ENCODE results near the gene PSMG3. TPM values are rescaled to one million over a fixed set of nuclear protein-coding genes. Genes with fewer than 3 reads are reported as not detected.

Gene PSMG3
- total RNA-seq, 1 donor from 2014 or later: 79.8 TPM

DNA sequence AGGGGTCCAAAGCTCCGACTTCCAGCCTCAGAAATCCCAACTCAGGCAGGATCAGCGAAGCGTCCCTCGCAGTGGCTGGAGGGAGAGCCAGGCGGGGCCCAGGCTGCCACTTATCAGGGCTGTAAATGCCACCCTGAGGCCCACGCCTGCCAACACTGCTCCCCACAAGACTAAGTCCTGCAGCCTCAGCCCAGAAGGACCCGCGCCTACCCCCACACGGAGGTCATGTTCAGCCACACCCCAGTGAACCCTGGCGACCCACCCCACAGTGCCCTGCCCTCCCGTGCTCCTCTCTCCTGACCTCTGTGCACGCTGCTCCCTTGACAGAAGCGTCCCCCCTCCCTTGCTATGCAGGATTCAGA lies 3.2 kb downstream of the PSMG3 start:
- Histone ChIP-seq H3K36me3 (ENCODE audit: control insufficient read depth, insufficient read depth, low read length) (peaks cover 2% of the 10 kb centered on the region), H3K27me3 (ENCODE audit: control insufficient read depth, insufficient read depth, low read length) (no peaks in the 10 kb centered on the region), H3K4me3 (ENCODE audit: low read depth, low read length) (no peak overlapping the region)
- no peak for DNase-seq (ENCODE audit: low read depth)
- TF ChIP-seq, protein P1, sequence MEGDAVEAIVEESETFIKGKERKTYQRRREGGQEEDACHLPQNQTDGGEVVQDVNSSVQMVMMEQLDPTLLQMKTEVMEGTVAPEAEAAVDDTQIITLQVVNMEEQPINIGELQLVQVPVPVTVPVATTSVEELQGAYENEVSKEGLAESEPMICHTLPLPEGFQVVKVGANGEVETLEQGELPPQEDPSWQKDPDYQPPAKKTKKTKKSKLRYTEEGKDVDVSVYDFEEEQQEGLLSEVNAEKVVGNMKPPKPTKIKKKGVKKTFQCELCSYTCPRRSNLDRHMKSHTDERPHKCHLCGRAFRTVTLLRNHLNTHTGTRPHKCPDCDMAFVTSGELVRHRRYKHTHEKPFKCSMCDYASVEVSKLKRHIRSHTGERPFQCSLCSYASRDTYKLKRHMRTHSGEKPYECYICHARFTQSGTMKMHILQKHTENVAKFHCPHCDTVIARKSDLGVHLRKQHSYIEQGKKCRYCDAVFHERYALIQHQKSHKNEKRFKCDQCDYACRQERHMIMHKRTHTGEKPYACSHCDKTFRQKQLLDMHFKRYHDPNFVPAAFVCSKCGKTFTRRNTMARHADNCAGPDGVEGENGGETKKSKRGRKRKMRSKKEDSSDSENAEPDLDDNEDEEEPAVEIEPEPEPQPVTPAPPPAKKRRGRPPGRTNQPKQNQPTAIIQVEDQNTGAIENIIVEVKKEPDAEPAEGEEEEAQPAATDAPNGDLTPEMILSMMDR (IDR thresholded peaks at IDR 0.05; ENCODE audit: insufficient read depth, low read length, poor library complexity, severe bottlenecking): no peak

DNA sequence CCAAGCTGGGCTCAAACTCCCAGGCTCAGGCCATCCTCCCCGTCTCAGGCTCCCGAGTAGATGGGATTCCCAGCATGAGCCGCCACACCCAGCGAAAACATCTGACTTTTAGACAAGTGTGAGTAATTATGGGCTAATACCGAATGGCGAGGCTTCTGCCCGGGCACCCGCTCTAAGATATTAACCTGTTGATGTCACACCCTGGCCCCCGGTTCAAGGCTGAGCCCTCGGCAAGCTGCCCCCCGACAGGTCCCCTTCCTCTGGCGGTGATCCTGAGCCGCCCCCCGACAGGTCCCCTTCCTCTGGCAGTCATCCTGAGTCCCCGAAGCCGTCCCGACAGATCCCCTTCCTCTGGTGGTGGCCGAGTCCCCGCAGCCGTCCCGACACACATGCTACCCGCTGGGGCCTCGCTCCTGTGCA lies 5.2 kb downstream of the PSMG3 start:
- Histone ChIP-seq H3K36me3 (ENCODE audit: control insufficient read depth, insufficient read depth, low read length) (peaks cover 2% of the 10 kb centered on the region), H3K4me3 (ENCODE audit: low read depth, low read length) (no peak overlapping the region), H3K27me3 (ENCODE audit: control insufficient read depth, insufficient read depth, low read length) (peaks cover 4% of the 10 kb centered on the region)
- no peak for DNase-seq (ENCODE audit: low read depth)
- TF ChIP-seq, protein P1 (IDR thresholded peaks at IDR 0.05; ENCODE audit: insufficient read depth, low read length, poor library complexity, severe bottlenecking): no peak

DNA sequence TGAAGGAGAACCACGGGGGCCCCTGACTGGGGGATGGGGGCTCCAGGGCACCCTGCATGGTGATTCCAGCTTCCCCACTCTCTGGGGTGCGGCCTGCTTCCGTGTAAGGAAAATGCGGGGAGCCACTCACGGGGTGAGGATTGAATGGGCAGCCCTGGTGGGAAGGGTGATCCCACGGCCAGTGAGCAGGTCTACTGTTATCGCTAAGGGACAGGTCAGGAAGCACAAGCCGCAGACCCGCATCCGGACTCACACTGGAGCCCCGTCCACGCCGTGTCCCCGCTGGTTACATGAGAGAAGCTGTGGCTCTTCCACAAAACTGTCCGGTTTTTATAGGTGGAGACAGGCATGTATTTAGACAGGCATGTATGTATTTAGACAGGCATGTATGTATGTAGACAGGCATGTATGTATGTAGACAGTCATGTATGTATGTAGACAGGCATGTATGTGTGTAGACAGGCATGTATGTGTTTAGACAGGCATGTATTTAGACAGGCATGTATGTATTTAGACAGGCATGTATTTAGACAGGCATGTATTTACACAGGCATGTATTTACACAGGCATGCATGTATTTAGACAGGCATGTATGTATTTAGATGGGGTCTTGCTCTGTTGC lies 5.7 kb downstream of the PSMG3 start:
- H3K4me3 ChIP-seq (ENCODE audit: low read depth, low read length): no peak overlapping the region
- no peak for DNase-seq (ENCODE audit: low read depth)
- TF ChIP-seq, protein P1 (IDR thresholded peaks at IDR 0.05; ENCODE audit: insufficient read depth, low read length, poor library complexity, severe bottlenecking): no peak

DNA sequence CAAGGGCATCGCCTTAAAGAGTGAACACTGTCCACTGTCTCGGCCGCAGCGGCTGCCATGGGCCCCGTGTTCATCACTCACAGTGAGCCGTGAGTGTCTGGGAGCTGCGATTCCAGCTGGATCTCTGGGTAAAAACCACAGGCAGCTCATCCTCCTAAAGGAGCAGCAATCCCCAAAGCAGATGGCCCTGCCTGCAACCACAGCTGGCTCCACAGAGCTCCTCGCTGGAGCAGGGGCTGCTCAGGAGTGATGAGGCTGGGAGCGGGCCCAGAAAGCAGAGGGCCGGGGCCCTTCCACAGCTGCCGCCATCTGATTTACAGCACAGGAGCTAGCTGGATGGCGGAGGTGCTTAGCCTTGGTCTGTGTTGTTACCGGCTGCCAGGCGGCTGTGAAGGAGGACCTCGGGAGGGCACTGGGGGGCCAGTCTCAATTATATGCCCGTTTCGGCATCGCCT lies 7.2 kb downstream of the PSMG3 start:
- TF ChIP-seq, protein P1 (IDR thresholded peaks at IDR 0.05; ENCODE audit: insufficient read depth, low read length, poor library complexity, severe bottlenecking): no peak

More for the DNA sequence above, 5.7 kb downstream of the PSMG3 start:
- Histone ChIP-seq H3K36me3 (ENCODE audit: control insufficient read depth, insufficient read depth, low read length) (peaks cover 2% of the 10 kb centered on the region), H3K27me3 (ENCODE audit: control insufficient read depth, insufficient read depth, low read length) (peaks cover 4% of the 10 kb centered on the region)

DNA sequence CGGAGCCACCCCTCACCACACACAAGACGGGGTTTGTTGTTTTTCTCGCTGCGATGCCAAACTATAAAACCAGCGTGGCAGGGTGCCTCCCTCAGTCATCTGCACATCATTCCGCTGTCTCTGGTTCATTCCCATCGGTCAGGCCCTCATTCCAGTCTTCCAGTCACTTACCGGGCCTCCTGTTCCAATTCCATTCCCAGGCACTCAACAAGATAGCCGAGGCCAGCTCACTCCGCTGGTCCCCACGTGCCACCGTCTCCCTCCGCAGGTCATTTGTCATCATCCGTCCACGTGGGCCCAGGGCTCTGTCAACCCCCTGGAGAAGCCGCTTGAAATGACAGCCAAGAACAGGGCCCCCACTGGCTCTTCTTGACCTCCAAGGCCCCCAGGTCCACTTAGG lies 7.7 kb downstream of the PSMG3 start:
- Histone ChIP-seq H3K4me3 (ENCODE audit: low read depth, low read length) (no peak overlapping the region), H3K36me3 (ENCODE audit: control insufficient read depth, insufficient read depth, low read length) (peaks cover 2% of the 10 kb centered on the region), H3K27me3 (ENCODE audit: control insufficient read depth, insufficient read depth, low read length) (peaks cover 4% of the 10 kb centered on the region)
- TF ChIP-seq, protein P1 (IDR thresholded peaks at IDR 0.05; ENCODE audit: insufficient read depth, low read length, poor library complexity, severe bottlenecking): no peak
- no peak for DNase-seq (ENCODE audit: low read depth)

More for the DNA sequence above, 7.2 kb downstream of the PSMG3 start:
- Histone ChIP-seq H3K36me3 (ENCODE audit: control insufficient read depth, insufficient read depth, low read length) (peaks cover 2% of the 10 kb centered on the region), H3K4me3 (ENCODE audit: low read depth, low read length) (no peak overlapping the region), H3K27me3 (ENCODE audit: control insufficient read depth, insufficient read depth, low read length) (peaks cover 4% of the 10 kb centered on the region)
- DNase-seq (ENCODE audit: low read depth): no peak

Measured in kidney epithelial cell (primary cell).